AG09319 (cell line): Measurements from ENCODE around the gene HBP1.

Experiments used
- DNase-seq: peaks from one replicate; pipeline ENCODE4 v3.0.0-alpha.2; 2010; ENCODE audit warnings: low read depth; ENCODE audit errors: extremely low read depth
- CTCF ChIP-seq: IDR thresholded peaks from 2 replicates; pipeline ENCODE4 v1.5.1; 2011; ENCODE audit warnings: low read depth, mild to moderate bottlenecking, inconsistent platforms, low read length, moderate library complexity

Gene HBP1

GRCh38 chr7:107169120-107170050 lies 582 bp downstream of the HBP1 start:
- TF ChIP-seq CTCF, result peak; percentile 11
- peak; percentile 96 for DNase-seq

- no peak for TF ChIP-seq CTCF
- no peak for DNase-seq
Observed at GRCh38 chr7:107170051-107170915, 1.5 kb downstream of the HBP1 start.

- no peak for TF ChIP-seq CTCF
- DNase-seq, result no peak
Observed at GRCh38 chr7:107171496-107171895, 2.7 kb downstream of the HBP1 start.

- TF ChIP-seq CTCF, result no peak
- no peak for DNase-seq
Observed at GRCh38 chr7:107172276-107173032, 3.7 kb downstream of the HBP1 start.

GRCh38 chr7:107173191-107173590 lies 4.4 kb downstream of the HBP1 start:
- DNase-seq, result no peak
- no peak for TF ChIP-seq CTCF

- no peak for DNase-seq
- TF ChIP-seq CTCF, result no peak
Observed at GRCh38 chr7:107173691-107174406, 5.0 kb downstream of the HBP1 start.
